ENCODE measurements around the gene SUSD5. TPM values are rescaled to one million over a fixed set of nuclear protein-coding genes. Genes with fewer than 3 reads are reported as not detected.

The SUSD5 gene
- total and polyA plus RNA-seq, 2 of the 4 experiments (the other 2 are of a cell fraction), result 1.4 to 2.9 TPM

GRCh38 chr3:33250712-33251111 lies 32.1 kb upstream of the SUSD5 start:
- no peak overlapping the region for H3K27ac ChIP-seq (ENCODE audit: insufficient read depth, low read length)
- ChIA-PET CTCF (no interaction called here), POLR2A (ENCODE audit: unreplicated experiment) (no interaction called here)
- intact Hi-C loops (cut with micrococcal nuclease), result no loop called here
- no peak overlapping the region for H3K9ac ChIP-seq (ENCODE audit: low read depth, low read length)
- H3K36me3 ChIP-seq (ENCODE audit: control insufficient read depth, insufficient read depth, low read length), result no peaks in the 10 kb centered on the region
- H3K4me1 ChIP-seq (ENCODE audit: control insufficient read depth, insufficient read depth, low read length), result no peaks in the 10 kb centered on the region
- H2AK5ac ChIP-seq (ENCODE audit: low read depth, low read length), result no peak overlapping the region
- no peaks in the 10 kb centered on the region for H3K9me1 ChIP-seq (ENCODE audit: insufficient read depth, low read length)
- dilution Hi-C loops (cut with HindIII; ENCODE audit: low sequenced_read_pairs, unreplicated experiment), result no loop called here
- BruUV-seq (replicated peaks), result no TSS peak
- no peak overlapping the region for H2BK15ac ChIP-seq (ENCODE audit: low read depth, low read length)
- H3K14ac ChIP-seq (replicated peaks; ENCODE audit: low read depth, low read length), result no peak overlapping the region
- no peaks in the 10 kb centered on the region for H3K9me3 ChIP-seq (ENCODE audit: control insufficient read depth, insufficient read depth, low read length)
- no peaks in the 10 kb centered on the region for H4K20me1 ChIP-seq (ENCODE audit: insufficient read depth, low read length)
- H3K56ac ChIP-seq (ENCODE audit: extremely low read depth, insufficient read depth, low read length), result no peak overlapping the region
- no peak overlapping the region for H3K4ac ChIP-seq (ENCODE audit: low read depth, low read length)
- TF ChIP-seq POLR2A (IDR thresholded peaks at IDR 0.05; ENCODE audit: low read depth, low read length) (no peak), MAFK (IDR thresholded peaks at IDR 0.05; ENCODE audit: low read depth, low read length) (no peak), USF2 (IDR thresholded peaks at IDR 0.05; ENCODE audit: low read depth, low read length) (no peak), ELK1 (IDR thresholded peaks at IDR 0.05; ENCODE audit: borderline replicate concordance, low read depth, low read length) (no peak), RCOR1 (IDR thresholded peaks at IDR 0.05; ENCODE audit: insufficient replicate concordance, low read length) (no peak), RAD21 (IDR thresholded peaks at IDR 0.05; ENCODE audit: low read length) (no peak), CHD1 (IDR thresholded peaks at IDR 0.05; ENCODE audit: low read depth, low read length) (no peak)
- no peak overlapping the region for H2BK120ac ChIP-seq (ENCODE audit: low read depth, low read length)
- H3K27me3 ChIP-seq (ENCODE audit: control insufficient read depth, insufficient read depth, low read length), result peaks cover 2% of the 10 kb centered on the region; the same call in 1 of the 2 replicates
- H4K91ac ChIP-seq (ENCODE audit: insufficient read depth, low read depth, low read length), result no peak overlapping the region
- H3K4me3 ChIP-seq (ENCODE audit: insufficient read depth, low read depth, low read length), result no peak overlapping the region
- no peak overlapping the region for H4K8ac ChIP-seq (ENCODE audit: low read depth in 2 of 2, low read length in 2 of 2)
- DNase-seq (peak; percentile 3), ATAC-seq (ENCODE audit: low read depth) (no peak)
- H3K23ac ChIP-seq (ENCODE audit: low read depth, low read length), result no peak overlapping the region
- no peak overlapping the region for H2AFZ ChIP-seq (replicated peaks; ENCODE audit: low read length, poor library complexity)
- in situ Hi-C loops (cut with MboI; ENCODE audit: low sequenced_read_pairs), result no loop called here
- no peak overlapping the region for H4K5ac ChIP-seq (ENCODE audit: low read depth, low read length)
- H3K4me2 ChIP-seq (ENCODE audit: low read depth, low read length), result no peak overlapping the region
- no peak overlapping the region for H2BK5ac ChIP-seq (ENCODE audit: low read depth, low read length, poor library complexity, severe bottlenecking)
- no peak overlapping the region for H3K18ac ChIP-seq (ENCODE audit: low read depth, low read length)
- no peaks in the 10 kb centered on the region for H3K79me1 ChIP-seq (ENCODE audit: low read depth in 1 of 2, low read length in 2 of 2)
- no peak overlapping the region for H2BK20ac ChIP-seq (ENCODE audit: low read depth, low read length)
- whole genome bisulfite sequencing, 2 experiments (ENCODE audit: extremely low coverage in 2 of 2, insufficient read length in 1 of 2), result no CpG with 5 or more reads among the region's 1 CpG
- H2AK9ac ChIP-seq (replicated peaks; ENCODE audit: low read depth, low read length, poor library complexity), result no peak overlapping the region

Measured in IMR-90 (cell line).